Inflammatory macrophage treated with lipopolysaccharide for 1 hour (primary cell): ENCODE results near the gene GUCY2D.
A peak's percentile ranks its signal among the peaks of the same experiment; 100 is the strongest.

Experiments used
- DNase-seq, 2 donors: peaks; one replicate each; pipeline ENCODE4 v3.0.0-alpha.2; 2020 to 2022

GUCY2D gene

DNA sequence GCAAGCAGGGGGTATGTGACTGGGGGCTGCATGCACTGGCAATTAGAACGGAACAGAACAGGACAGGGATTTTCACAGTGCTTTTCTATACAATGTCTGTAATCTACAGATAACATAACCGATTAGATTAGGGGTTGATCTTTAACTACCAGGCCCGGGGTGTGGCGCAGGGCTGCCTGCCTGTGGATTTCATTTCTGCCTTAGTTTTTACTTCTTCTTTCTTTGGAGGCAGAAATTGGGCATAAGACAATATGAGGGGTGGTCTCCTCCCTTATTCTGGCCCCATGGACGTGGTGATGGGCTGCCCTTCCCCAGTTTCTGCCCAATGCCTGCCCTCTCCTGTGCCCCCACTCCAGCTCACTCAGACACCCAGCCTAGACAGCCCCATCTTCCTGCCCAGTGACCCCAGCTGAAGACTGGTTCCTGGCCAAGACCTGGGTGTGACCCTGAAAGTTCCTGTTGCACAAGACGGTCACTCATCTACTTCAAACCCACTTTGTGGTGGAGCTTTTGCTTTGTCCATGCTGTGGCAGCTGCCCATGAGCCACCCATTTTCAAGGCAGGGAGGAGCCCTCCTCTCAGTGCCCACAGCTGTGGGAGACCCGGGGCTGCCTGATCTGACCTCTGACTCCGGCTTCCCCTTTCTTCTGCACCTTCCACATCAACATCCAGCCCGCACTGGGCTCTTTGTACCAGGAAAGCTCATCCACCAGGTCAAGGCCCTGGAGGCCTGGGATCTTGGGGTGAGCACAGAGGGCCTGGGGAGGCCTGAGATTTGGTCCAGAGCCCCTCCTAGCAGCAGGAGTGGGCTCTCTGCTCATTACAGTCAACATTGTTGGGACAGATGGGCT, 66.5 kb downstream of the GUCY2D start:
- peak; percentile 58 to 60 for DNase-seq

DNA sequence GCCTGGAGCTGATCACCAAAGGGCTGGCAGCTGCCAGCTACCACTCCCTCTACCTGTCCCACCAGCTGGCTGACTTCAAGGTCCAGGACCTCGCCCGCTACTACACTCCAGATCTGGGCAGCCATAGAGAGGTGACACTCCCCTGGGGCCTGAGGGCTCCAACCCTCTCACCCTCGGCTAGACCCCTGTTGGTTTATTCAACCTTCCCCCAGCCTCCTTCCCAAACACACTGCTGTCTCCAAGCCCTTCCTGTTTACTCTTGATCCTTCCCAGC, 67.1 kb downstream of the GUCY2D start:
- DNase-seq, result no peak
